Lower leg skin (tissue), 4 donors: ENCODE data around the gene ADAMTS1. TPM values are rescaled to one million over a fixed set of nuclear protein-coding genes. Genes with fewer than 3 reads are reported as not detected.

Source experiments
- DNase-seq, 2 donors: peaks; one replicate each; pipeline ENCODE4 v3.0.0-alpha.2; 2019; ENCODE audit warnings: low spot score in 2 of 2
- H3K4me3 ChIP-seq: fragments of 200-600 bp; sonication (generic); 2 replicates; pipeline ENCODE4 v1.5.1; 2017; ENCODE audit warnings: mild to moderate bottlenecking, low read depth; ENCODE audit not compliant: poor library complexity, severe bottlenecking
- CTCF ChIP-seq, 3 donors: fragments of 450-650 bp; IDR thresholded peaks; one replicate each; pipeline ENCODE4 v1.5.1; 2016; ENCODE audit warnings: antibody characterized with exemption in 3 of 3, mild to moderate bottlenecking in 3 of 3, moderate library complexity in 2 of 3
- POLR2A ChIP-seq, 2 donors: fragments of 450-650 bp; IDR thresholded peaks; one replicate each; pipeline ENCODE4 v1.6.1; 2016 to 2017; ENCODE audit warnings: antibody characterized with exemption in 2 of 2, mild to moderate bottlenecking in 1 of 2, moderate library complexity in 1 of 2
- WGBS, 2 donors: methylation state at CpG; one replicate each; pipeline ENCODE4 v1.1.5; 2018; 5-methylcytosine and 5-hydroxymethylcytosine counted together
- intact Hi-C: fragments of 100-400 bp; cut with DNase I; formaldehyde crosslinking; loops from one replicate; pipeline ENCODE4 v1.15.0; 2023; ENCODE audit warnings: low total_unique reads
- total RNA-seq, 4 donors: library from RNA; depleted of rRNA; stranded (reverse); fragments of >200 nt; gene quantifications; one replicate each; pipeline ENCODE4 v1.1.0, GENCODE V29; 2016

ADAMTS1 gene
- total RNA-seq, 4 donors from 2014 or later: 19.4 to 53.2 (median 24.0) TPM

- no peak for TF ChIP-seq POLR2A (IDR thresholded peaks at IDR 0.05)
- no peak for TF ChIP-seq CTCF (IDR thresholded peaks at IDR 0.05)
- no peak for DNase-seq
- no peak overlapping the region for H3K4me3 ChIP-seq
- 24 to 43% methylated on average over 13 of the region's 13 CpGs for WGBS, 2 donors
- intact Hi-C loops: no loop called here
These were observed 1.8 kb upstream of the ADAMTS1 start for GRCh38 chr21:26847002-26847401.

- intact Hi-C loops: no loop called here
- TF ChIP-seq POLR2A (IDR thresholded peaks at IDR 0.05) (no peak), CTCF (IDR thresholded peaks at IDR 0.05) (no peak)
- WGBS, 2 donors: 0 to 1% methylated on average over 50 of the region's 50 CpGs
- peak overlapping the region; percentile 70 for H3K4me3 ChIP-seq
- peak; percentile 76 to 97 for DNase-seq
These were observed 1.1 kb upstream of the ADAMTS1 start for GRCh38 chr21:26846036-26846931.

- 0 to 2% methylated on average over 7 of the region's 7 CpGs for WGBS, 2 donors
- peak overlapping the region; percentile 70 for H3K4me3 ChIP-seq
- no peak for DNase-seq
- no peak for TF ChIP-seq CTCF (IDR thresholded peaks at IDR 0.05)
- TF ChIP-seq POLR2A (IDR thresholded peaks at IDR 0.05): no peak
- intact Hi-C loops: no loop called here
These were observed 488 bp upstream of the ADAMTS1 start for GRCh38 chr21:26845759-26846035.

GRCh38 chr21:26844258-26845065, 747 bp downstream of the ADAMTS1 start:
- H3K4me3 ChIP-seq: peak overlapping the region; percentile 70
- peak in 1 of 2 donors; percentile 90 for DNase-seq
- TF ChIP-seq CTCF (IDR thresholded peaks at IDR 0.05) (no peak), POLR2A (IDR thresholded peaks at IDR 0.05) (no peak)
- intact Hi-C loops: no loop called here
- WGBS, 2 donors: 0% methylated on average over 61 to 62 of the region's 96 CpGs

GRCh38 chr21:26843933-26844257, 1.3 kb downstream of the ADAMTS1 start:
- intact Hi-C loops: no loop called here
- DNase-seq: no peak
- 0 to 1% methylated on average over 11 of the region's 11 CpGs for whole genome bisulfite sequencing, 2 donors
- TF ChIP-seq POLR2A (IDR thresholded peaks at IDR 0.05): no peak
- no peak for TF ChIP-seq CTCF (IDR thresholded peaks at IDR 0.05)
- peak overlapping the region; percentile 70 for H3K4me3 ChIP-seq
